ENCODE measurements around the gene CETP.

CETP gene

GRCh38 chr16:56941856-56942331 is 19.9 kb upstream of the CETP start:
- no peak for DNase-seq (ENCODE audit: low read depth)
- TF ChIP-seq, protein P1, sequence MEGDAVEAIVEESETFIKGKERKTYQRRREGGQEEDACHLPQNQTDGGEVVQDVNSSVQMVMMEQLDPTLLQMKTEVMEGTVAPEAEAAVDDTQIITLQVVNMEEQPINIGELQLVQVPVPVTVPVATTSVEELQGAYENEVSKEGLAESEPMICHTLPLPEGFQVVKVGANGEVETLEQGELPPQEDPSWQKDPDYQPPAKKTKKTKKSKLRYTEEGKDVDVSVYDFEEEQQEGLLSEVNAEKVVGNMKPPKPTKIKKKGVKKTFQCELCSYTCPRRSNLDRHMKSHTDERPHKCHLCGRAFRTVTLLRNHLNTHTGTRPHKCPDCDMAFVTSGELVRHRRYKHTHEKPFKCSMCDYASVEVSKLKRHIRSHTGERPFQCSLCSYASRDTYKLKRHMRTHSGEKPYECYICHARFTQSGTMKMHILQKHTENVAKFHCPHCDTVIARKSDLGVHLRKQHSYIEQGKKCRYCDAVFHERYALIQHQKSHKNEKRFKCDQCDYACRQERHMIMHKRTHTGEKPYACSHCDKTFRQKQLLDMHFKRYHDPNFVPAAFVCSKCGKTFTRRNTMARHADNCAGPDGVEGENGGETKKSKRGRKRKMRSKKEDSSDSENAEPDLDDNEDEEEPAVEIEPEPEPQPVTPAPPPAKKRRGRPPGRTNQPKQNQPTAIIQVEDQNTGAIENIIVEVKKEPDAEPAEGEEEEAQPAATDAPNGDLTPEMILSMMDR (conservative IDR thresholded peaks at IDR 0.05; ENCODE audit: control insufficient read depth, insufficient read depth, low read depth, low read length): no peak
- no peak overlapping the region for H3K4me3 ChIP-seq (ENCODE audit: control insufficient read depth, low read depth, low read length)

DNA sequence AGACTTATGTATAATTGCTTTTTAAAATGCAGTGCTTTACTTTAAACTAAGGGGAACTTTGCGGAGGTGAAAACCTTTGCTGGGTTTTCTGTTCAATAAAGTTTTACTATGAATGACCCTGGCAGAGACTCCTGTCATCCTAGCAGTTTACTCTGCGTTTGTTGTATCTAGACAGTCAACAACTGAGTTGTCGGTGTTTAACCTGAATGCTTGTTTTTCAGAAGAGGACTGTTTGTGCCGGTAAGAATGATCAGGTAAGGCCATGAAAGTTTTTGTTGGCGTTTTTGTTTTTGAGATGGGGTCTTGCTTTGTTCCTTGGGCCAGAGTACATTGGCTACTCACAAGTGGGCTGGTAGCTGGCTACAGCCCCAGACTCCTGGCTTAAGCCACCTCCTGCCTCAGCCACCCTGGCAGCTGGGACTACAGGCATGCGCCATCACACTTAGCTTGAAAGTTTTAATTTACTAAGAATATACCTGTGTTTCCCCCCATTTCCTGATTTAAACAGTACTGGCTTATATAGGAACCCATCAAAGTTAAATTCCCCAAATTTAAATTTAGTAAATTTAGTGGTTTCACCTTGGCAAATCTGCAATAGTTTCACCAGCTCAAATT is 17.9 kb upstream of the CETP start:
- TF ChIP-seq, protein P1 (conservative IDR thresholded peaks at IDR 0.05; ENCODE audit: control insufficient read depth, insufficient read depth, low read depth, low read length): no peak
- DNase-seq (ENCODE audit: low read depth): no peak
- H3K4me3 ChIP-seq (ENCODE audit: control insufficient read depth, low read depth, low read length): no peak overlapping the region

GRCh38 chr16:56944954-56945839 is 16.6 kb upstream of the CETP start:
- no peak for DNase-seq (ENCODE audit: low read depth)
- no peak overlapping the region for H3K4me3 ChIP-seq (ENCODE audit: control insufficient read depth, low read depth, low read length)
- TF ChIP-seq, protein P1 (conservative IDR thresholded peaks at IDR 0.05; ENCODE audit: control insufficient read depth, insufficient read depth, low read depth, low read length): no peak

GRCh38 chr16:56945847-56946527 is 15.8 kb upstream of the CETP start:
- TF ChIP-seq, protein P1 (conservative IDR thresholded peaks at IDR 0.05; ENCODE audit: control insufficient read depth, insufficient read depth, low read depth, low read length): no peak
- DNase-seq (ENCODE audit: low read depth): no peak
- H3K4me3 ChIP-seq (ENCODE audit: control insufficient read depth, low read depth, low read length): no peak overlapping the region

- no peak overlapping the region for H3K4me3 ChIP-seq (ENCODE audit: control insufficient read depth, low read depth, low read length)
- no peak for DNase-seq (ENCODE audit: low read depth)
- TF ChIP-seq, protein P1 (conservative IDR thresholded peaks at IDR 0.05; ENCODE audit: control insufficient read depth, insufficient read depth, low read depth, low read length): no peak
Observed at GRCh38 chr16:56946767-56947603, 14.8 kb upstream of the CETP start.

- no peak overlapping the region for H3K4me3 ChIP-seq (ENCODE audit: control insufficient read depth, low read depth, low read length)
- TF ChIP-seq, protein P1 (conservative IDR thresholded peaks at IDR 0.05; ENCODE audit: control insufficient read depth, insufficient read depth, low read depth, low read length): no peak
- no peak for DNase-seq (ENCODE audit: low read depth)
Observed at GRCh38 chr16:56947604-56947995, 14.2 kb upstream of the CETP start.

All from fibroblast of mammary gland (primary cell).